NB4 (cell line): ENCODE data around the gene ZSWIM1.

Source experiments
- POLR2A ChIP-seq: IDR thresholded peaks from 2 replicates; pipeline ENCODE4 v1.6.1; 2011; ENCODE audit warnings: mild to moderate bottlenecking; ENCODE audit not compliant: insufficient read length; ENCODE audit errors: extremely low read depth
- TF ChIP-seq, protein P1 (sequence below): IDR thresholded peaks from 2 replicates; pipeline ENCODE4 v1.6.1; 2011; ENCODE audit warnings: low read depth, low read length

GRCh38 chr20:45893831-45894230, 12.8 kb downstream of the ZSWIM1 start:
- TF ChIP-seq POLR2A = no peak
- TF ChIP-seq, protein P1, sequence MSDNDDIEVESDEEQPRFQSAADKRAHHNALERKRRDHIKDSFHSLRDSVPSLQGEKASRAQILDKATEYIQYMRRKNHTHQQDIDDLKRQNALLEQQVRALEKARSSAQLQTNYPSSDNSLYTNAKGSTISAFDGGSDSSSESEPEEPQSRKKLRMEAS = no peak
